K562 (cell line): ENCODE data around the gene ZC3H15. TPM values are rescaled to one million over a fixed set of nuclear protein-coding genes. Genes with fewer than 3 reads are reported as not detected.

Experiments used
- CHCHD3 ChIP-seq: fragments of 250-450 bp; sonication (Bioruptor Pico); IDR thresholded peaks from 2 replicates; pipeline ENCODE4 v2.1.2; 2022; ENCODE audit warnings: mild to moderate bottlenecking
- CHD2 ChIP-seq: IDR thresholded peaks from 2 replicates; pipeline ENCODE4 v1.6.1; 2011; ENCODE audit warnings: low read depth, low read length
- KAT8 ChIP-seq: fragments of 450-650 bp; IDR thresholded peaks from 2 replicates; pipeline ENCODE4 v1.6.1; 2016; ENCODE audit warnings: low read depth, mild to moderate bottlenecking
- NR2C1 ChIP-seq, 2 experiments: fragments of 450-650 bp; IDR thresholded peaks; 2 replicates each; pipeline ENCODE4 v1.6.1; 2017; ENCODE audit warnings: mild to moderate bottlenecking in 2 of 2, antibody characterized with exemption in 1 of 2, inconsistent platforms in 1 of 2, missing compliant biosample characterization in 1 of 2, missing genetic modification characterization in 1 of 2
- NRF1 ChIP-seq, 2 experiments: fragments of 450-650 bp; IDR thresholded peaks in 1 of 2; conservative IDR thresholded peaks in 1 of 2; 2 replicates each; pipeline ENCODE4 v1.6.1; 2014; ENCODE audit warnings: mild to moderate bottlenecking in 2 of 2
- SNRNP70 ChIP-seq: fragments of 200-400 bp; formaldehyde crosslinking; optimal IDR thresholded peaks from 2 replicates; pipeline ENCODE3; 2017; ENCODE audit warnings: low read depth, low read length
- U2AF1 ChIP-seq: fragments of 200-400 bp; formaldehyde crosslinking; optimal IDR thresholded peaks from 2 replicates; pipeline ENCODE3; 2017; ENCODE audit warnings: mild to moderate bottlenecking, low read depth, low read length, moderate library complexity
- ZNF146 ChIP-seq: IDR thresholded peaks from one replicate; pipeline ENCODE4 v1.6.1; 2018; ENCODE audit warnings: missing compliant biosample characterization; ENCODE audit not compliant: unreplicated experiment
- polyA plus RNA-seq, 8 experiments: library from polyadenylated mRNA; depleted of rRNA in 4 of 8; stranded (reverse) in 5 of 8; unstranded in 3 of 8; fragments of >200 nt; fragmentation: Nextera tagmentation in 2 of 8; fragmentation: Illumina TruSeq in 1 of 8; extraction: Ambion mirVana in 2 of 8; extraction: Trizol in 1 of 8; gene quantifications; 2 replicates each; pipeline versions ENCODE4 v1.2.1 to v1.2.3, GENCODE V29; 2011 to 2014; ENCODE audit warnings: inconsistent platforms in 1 of 8, missing spikeins in 1 of 8
- total RNA-seq, 7 experiments: library from RNA; depleted of rRNA in 6 of 7; stranded (reverse); fragments of >200 nt in 6 of 7; fragmentation: Illumina TruSeq in 2 of 7; extraction: Trizol in 2 of 7; gene quantifications; 2 replicates each; pipeline versions ENCODE4 v1.2.1 to v1.2.3, GENCODE V29; 2011 to 2021; ENCODE audit warnings: low replicate concordance in 1 of 7
- TF ChIP-seq, protein P1 (sequence below), 3 experiments: IDR thresholded peaks in 2 of 3; conservative IDR thresholded peaks in 1 of 3; 2 replicates each; pipeline ENCODE4 v1.5.1; 2011 to 2012; ENCODE audit warnings: low read length in 3 of 3, mild to moderate bottlenecking in 3 of 3, control low read depth in 2 of 3, improper control_type of control experiment in 1 of 3, inconsistent platforms in 1 of 3, low read depth in 1 of 3, mixed read lengths in 1 of 3, moderate library complexity in 1 of 3; ENCODE audit not compliant: insufficient read depth in 2 of 3
- TF ChIP-seq, protein P2 (sequence below): sonication (generic); formaldehyde crosslinking; IDR thresholded peaks from 2 replicates; pipeline ENCODE4 v1.8.0; 2022; ENCODE audit warnings: missing genetic modification reagents, mild to moderate bottlenecking, borderline replicate concordance
- TF ChIP-seq, protein P3 (sequence below): sonication (generic); formaldehyde crosslinking; IDR thresholded peaks from 2 replicates; pipeline ENCODE4 v1.8.0; 2022; ENCODE audit warnings: mild to moderate bottlenecking, low read depth, missing genetic modification reagents

ZC3H15 gene
- total and polyA plus RNA-seq, 9 of the 15 experiments (the other 6 are each of a cell fraction or from before 2014, with no cell fraction given): 132 to 286 (median 189) TPM

DNA sequence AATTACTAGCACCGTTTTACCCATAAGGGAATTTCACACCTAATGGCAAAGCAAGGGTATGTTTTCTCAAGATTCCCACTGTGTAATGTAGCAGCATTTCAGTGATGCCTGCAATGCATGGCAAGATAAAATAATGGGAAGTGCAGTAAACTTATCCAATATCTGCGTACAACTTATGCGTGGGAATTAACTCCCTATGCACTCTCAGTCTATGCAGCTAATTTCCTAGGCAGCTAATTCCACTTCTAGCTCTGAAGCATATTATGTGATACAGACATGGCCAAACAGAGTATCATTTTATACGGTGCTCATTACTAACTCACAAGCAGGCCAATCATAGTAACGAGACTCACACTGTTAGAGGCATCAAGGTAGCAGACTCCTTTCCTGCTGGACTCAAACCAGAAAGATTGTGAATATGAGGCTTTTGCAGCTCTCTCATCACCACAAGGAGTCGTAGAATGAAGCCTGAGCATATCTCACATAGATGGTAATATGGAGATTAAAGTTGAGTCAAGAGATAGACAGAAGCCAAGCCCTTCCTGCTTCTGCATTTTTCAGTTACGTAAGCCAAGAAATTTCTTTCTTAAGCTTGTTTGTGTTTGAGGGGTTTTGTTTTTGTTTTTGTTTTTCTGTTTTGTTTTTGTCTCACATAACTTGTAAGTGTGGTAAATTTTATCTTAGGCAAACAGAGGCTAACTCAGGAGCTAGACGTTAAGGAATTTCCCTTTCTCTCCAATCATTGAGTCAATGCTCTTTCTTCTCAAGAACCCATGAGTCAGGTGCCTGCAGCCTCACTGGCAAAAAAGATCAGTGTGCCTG lies 69.0 kb downstream of the ZC3H15 start (continued):
- TF ChIP-seq, protein P1, sequence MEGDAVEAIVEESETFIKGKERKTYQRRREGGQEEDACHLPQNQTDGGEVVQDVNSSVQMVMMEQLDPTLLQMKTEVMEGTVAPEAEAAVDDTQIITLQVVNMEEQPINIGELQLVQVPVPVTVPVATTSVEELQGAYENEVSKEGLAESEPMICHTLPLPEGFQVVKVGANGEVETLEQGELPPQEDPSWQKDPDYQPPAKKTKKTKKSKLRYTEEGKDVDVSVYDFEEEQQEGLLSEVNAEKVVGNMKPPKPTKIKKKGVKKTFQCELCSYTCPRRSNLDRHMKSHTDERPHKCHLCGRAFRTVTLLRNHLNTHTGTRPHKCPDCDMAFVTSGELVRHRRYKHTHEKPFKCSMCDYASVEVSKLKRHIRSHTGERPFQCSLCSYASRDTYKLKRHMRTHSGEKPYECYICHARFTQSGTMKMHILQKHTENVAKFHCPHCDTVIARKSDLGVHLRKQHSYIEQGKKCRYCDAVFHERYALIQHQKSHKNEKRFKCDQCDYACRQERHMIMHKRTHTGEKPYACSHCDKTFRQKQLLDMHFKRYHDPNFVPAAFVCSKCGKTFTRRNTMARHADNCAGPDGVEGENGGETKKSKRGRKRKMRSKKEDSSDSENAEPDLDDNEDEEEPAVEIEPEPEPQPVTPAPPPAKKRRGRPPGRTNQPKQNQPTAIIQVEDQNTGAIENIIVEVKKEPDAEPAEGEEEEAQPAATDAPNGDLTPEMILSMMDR (IDR thresholded peaks at IDR 0.05 in 2 of 3, conservative IDR thresholded peaks at IDR 0.05 in 1 of 3; ENCODE audit: insufficient read depth in 2 of 3, low read depth in 1 of 3, low read length in 3 of 3): peak; percentile 10 to 32 (median 11); a peak in 3 of 6 replicates
- TF ChIP-seq ZNF146 (no peak), CHD2 (no peak), CHCHD3 (CRISPR knock-in tag) (no peak), U2AF1 (no peak), NRF1 (conservative IDR thresholded peaks at IDR 0.05 in 1 of 2, IDR thresholded peaks at IDR 0.05 in 1 of 2) (peak in 1 of 2 experiments; percentile 29; a peak in 1 of 4 replicates), KAT8 (no peak), NR2C1 (IDR thresholded peaks at IDR 0.05) (no peak), NR2C1 (tag; IDR thresholded peaks at IDR 0.05) (no peak), SNRNP70 (no peak)
- TF ChIP-seq, protein P2, sequence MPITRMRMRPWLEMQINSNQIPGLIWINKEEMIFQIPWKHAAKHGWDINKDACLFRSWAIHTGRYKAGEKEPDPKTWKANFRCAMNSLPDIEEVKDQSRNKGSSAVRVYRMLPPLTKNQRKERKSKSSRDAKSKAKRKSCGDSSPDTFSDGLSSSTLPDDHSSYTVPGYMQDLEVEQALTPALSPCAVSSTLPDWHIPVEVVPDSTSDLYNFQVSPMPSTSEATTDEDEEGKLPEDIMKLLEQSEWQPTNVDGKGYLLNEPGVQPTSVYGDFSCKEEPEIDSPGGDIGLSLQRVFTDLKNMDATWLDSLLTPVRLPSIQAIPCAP (CRISPR knock-in tag): no peak
- TF ChIP-seq, protein P3, sequence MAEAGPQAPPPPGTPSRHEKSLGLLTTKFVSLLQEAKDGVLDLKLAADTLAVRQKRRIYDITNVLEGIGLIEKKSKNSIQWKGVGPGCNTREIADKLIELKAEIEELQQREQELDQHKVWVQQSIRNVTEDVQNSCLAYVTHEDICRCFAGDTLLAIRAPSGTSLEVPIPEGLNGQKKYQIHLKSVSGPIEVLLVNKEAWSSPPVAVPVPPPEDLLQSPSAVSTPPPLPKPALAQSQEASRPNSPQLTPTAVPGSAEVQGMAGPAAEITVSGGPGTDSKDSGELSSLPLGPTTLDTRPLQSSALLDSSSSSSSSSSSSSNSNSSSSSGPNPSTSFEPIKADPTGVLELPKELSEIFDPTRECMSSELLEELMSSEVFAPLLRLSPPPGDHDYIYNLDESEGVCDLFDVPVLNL: no peak
- TF ChIP-seq, all 486 proteins: peak for 4
